ENCODE results near the gene GCH1.

GCH1 gene

GRCh38 chr14:54794159-54794558 lies 108.5 kb downstream of the GCH1 start:
- no peak for DNase-seq

GRCh38 chr14:54792288-54792687 lies 110.3 kb downstream of the GCH1 start:
- no peak for DNase-seq
